SKM-1 treated with dmso at 0.1 percent for 144 hours (cell line): ENCODE measurements around the gene CAPN15.

ENCODE experiments used
- DNase-seq: peaks from one replicate; lab custom pipeline; 2025; ENCODE audit not compliant: unreplicated experiment; lab: John Stamatoyannopoulos, UW

The CAPN15 gene

GRCh38 chr16:543301-544164, 16.0 kb downstream of the CAPN15 start:
- DNase-seq = no peak

DNA sequence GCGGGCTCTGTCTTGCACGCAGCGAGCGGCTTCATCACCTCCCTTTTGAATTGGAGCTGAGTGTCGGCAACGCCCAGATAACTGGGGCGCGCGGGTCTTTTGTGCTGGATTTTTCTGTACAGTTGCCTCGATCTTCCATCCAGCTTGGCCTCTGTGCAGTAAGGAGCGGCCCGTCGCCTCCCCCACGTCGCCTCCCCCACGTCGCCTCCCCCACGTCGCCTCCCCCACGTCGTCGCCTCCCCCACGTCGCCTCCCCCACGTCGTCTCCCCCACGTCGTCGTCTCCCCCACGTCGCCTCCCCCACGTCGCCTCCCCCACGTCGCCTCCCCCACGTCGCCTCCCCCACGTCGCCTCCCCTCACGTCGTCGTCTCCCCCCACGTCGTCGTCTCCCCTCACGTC, 17.0 kb downstream of the CAPN15 start:
- DNase-seq = no peak

DNA sequence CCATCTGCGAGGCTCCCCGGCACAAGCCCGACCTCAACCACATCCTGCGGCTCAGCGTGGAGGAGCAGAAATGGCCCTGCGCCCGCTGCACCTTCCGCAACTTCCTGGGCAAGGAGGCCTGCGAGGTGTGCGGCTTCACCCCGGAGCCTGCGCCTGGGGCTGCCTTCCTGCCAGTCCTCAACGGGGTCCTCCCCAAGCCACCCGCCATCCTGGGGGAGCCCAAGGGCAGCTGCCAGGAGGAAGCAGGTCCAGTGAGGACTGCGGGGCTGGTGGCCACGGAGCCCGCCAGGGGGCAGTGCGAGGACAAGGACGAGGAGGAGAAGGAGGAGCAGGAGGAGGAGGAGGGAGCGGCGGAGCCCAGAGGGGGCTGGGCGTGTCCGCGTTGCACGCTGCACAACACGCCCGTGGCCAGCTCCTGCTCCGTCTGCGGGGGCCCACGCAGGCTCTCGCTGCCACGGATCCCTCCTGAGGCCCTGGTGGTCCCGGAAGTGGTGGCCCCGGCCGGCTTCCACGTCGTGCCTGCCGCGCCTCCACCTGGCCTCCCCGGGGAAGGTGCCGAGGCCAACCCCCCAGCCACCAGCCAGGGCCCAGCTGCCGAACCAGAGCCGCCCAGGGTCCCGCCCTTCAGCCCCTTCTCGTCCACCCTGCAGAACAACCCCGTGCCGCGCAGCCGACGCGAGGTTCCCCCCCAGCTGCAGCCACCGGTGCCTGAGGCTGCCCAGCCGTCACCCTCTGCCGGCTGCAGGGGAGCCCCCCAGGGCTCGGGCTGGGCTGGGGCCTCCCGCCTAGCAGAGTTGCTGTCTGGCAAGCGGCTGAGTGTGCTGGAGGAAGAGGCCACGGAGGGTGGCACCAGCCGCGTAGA, 19.6 kb downstream of the CAPN15 start:
- no peak for DNase-seq

DNA sequence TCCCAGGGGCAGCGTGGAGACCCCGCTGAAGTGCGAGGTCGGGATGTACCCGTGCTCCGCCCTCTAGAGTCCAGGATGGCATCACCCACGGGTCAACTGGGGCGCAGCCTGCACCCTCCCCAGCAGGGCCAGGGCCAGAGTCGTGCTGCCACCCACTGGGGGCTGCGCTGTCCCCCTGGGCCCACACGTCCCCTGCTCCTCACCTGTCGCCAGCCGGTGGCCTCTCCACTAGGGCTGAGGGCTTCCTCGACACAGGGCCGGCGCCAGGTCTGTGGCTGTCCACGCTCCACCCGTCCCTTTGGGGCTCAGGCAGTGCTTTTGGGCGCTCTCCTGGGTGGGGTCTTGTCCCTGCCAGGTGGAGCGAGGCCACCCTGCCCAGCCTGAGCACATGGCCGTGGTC, 21.1 kb downstream of the CAPN15 start:
- DNase-seq = no peak

DNA sequence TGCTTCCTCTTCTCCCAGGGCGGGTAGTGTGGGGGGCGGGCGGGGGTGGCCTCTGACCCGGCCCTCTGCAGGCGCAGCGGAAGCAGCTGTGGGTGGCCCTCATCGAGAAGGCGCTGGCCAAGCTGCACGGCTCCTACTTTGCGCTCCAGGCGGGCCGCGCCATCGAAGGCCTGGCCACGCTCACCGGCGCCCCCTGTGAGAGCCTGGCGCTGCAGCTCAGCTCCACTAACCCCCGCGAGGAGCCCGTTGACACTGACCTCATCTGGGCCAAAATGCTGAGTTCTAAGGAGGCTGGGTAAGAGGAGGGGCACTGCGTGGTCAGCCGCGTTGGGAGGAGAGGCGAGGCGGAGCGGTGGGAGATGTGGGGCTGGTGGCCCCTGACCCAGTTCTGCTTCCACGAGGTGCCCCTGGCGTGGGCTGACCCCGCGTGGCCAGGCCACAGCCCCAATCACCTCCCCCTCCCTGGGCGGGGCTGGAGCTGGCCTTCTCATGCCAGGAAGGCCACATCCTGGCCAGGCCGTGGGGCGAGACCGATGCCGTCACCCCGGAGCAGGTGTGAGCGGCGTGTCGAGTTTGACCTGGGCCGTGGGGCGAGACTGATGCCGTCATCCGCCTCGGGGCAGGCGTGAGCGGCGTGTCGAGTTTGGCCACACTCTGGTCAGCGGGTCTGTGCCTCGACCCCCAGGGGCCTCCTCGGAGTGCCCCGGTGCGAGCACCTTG, 22.2 kb downstream of the CAPN15 start:
- no peak for DNase-seq

- no peak for DNase-seq
These were observed 23.7 kb downstream of the CAPN15 start for GRCh38 chr16:551210-551609.

- no peak for DNase-seq
These were observed 24.7 kb downstream of the CAPN15 start for GRCh38 chr16:552171-552570.

DNA sequence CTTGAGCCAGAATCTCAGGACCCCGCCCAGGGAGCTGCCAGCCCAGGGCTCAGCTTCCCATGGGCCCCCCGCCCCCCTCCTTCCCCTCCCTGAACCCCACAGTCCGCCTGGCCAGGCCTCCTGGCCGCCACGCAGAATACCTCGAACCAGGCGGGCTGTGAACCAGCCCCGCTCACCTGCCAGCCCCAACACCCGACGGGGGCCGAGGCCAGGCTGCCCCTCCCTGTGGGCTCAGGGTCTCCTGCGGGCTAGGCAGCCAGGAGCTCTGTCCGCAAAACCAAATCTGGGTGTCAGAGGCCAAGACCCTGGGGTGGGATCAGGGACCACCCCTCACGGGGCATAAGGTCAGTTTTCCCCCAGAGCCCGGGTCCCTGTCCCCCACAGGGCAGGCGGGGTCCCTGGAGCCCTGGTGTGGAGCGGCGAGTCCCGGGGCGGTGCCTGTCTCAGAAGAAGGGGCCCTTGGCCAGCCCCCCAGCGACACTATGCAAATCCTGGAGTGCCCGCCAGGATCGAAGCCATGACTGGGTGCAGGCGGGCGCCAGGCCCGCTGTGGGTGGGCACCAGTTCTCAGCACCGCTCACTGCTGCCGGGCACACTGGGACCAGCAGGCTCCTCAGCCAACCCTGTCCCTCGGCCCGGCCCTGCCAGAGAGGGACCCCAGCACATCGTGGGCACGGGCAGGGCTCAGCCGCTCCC, 26.2 kb downstream of the CAPN15 start:
- no peak for DNase-seq

DNA sequence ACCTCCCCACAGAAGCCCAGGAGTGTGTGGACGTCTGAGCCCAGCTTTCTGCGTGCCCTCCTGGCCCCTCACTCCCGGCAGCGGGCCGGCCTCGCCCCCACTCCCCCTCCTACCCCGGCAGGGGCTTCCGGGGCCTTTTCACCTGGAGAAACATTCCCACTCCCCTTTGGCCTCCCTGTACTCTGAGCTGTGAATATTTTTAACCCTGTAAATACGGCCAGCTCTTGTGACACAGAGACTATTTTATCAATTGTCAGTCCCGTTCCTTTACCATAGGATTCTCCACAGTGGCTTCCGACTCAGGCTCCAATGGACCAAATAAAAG, 26.7 kb downstream of the CAPN15 start:
- DNase-seq = no peak

DNA sequence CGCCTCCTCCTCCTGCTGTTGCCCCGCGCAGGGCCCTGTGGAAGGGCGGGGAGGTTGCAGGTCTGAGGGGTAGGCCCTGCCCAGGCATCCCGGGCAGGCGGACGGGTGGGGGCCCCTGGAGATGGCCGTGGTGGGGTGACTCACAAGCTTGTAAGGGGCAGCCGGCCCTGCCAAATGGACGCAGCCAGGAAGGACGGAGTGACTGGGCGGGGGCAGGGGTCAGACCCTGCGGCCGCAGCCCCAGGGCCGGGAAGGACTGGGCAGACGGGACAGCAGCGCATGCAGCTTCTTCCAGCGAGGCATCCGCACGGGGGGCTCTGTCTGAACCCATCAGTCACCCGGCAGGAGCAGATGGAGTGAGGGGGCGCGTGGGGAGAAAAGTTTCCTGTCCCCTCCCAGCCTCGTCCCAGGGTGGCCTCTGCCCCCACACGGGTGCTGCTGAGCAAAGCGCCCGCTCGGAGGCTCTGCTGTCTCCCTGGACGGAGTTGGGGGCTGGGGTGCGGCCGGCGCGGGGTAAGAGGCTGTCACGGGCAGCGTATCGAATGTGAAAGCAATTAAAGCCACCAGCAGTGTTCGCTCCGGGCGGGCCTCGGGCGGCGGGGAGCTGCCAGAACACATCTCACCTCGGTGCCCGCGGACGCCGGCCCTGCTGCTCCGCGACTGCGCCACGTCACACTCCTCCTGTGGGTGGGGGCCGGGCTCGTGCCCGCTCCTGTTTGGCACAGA, 27.3 kb downstream of the CAPN15 start:
- DNase-seq = no peak

DNA sequence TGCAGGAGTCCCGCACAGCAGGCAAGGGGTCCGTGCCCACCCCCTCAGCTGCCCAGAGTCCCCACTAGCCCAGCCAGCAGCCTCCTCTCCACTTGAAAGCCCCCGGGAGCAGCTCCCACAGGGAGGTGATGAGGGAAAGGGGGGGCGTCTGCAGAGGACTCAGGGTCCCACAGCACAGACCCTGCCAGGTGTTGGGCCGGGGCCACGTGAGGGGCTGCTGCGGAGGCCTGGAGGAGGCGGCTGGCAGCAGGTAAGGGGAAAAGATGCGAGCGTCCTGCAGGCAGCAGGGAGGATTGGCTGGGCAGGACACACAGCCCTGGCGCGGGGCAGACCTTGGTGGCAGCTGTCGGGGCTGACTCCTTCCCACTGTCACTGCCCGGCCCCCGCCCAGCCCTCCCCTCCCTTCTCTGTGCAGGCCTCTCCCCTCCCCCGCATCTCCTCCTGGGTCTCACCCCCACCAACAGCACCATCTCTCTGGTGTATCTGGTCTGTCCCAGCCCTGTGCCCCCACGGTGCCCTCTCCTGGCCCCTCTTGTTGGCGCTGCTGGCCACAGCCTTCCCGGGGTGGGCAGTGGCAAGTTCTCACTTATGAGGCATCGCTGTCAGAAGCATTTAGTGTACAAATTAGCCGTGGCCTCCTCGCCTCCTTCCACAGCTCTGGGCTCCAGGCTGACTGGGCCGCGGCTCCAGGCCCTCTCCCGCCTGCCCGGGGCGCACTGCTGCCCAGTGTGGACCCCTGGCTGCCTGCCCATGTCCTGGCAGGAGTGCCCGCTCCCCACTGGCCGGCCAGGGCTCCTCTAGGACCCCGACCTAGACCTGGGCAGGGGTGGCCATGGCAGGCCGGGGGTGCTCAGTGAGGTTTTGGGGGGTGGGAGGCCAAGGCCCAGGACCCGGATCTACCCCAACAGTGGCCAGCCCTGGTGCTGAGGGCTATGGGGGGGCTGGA, 28.3 kb downstream of the CAPN15 start:
- no peak for DNase-seq

GRCh38 chr16:556474-557173, 29.1 kb downstream of the CAPN15 start:
- DNase-seq = no peak

DNA sequence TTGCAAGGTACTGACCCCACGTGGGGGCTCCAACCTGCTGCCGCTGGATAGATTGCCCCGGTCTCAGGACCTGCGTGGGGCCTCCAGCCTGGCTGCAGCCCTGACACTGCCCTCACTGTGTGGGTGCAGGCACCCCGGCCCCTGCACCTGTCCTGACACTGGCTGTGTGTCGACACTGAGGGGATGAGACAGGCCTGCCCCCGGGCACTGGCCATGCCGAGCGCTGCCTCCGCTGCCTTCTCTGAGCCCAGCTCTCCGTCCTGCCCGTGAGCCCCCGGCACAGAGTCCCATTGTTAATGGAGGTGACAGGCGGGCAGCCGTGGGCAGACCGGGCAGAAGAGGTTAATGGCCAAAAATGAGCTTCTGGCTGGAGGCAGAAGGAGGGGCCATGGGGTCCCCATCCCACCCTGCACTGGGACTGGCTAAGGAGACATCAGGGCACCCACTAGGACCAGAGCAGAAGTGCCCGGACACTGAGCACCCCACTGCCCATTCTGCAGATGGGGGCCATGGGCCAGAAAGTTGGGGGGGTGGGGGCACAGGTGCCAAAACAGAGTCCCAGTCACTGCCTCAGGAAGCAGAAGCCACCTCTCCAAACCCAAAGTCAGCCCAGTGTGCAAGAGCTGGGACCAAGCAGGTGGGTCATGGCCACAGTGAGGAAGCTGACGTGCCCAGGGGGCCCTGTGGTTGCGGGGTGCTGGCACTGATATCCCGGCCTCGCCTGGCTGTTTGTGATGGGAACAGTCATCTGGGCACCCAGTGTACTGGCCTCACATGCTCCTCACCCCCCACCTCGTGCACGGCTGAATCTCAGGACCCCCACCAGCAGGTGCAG, 30.2 kb downstream of the CAPN15 start:
- DNase-seq = no peak

- DNase-seq = no peak
These were observed 30.9 kb downstream of the CAPN15 start for GRCh38 chr16:558298-559020.

DNA sequence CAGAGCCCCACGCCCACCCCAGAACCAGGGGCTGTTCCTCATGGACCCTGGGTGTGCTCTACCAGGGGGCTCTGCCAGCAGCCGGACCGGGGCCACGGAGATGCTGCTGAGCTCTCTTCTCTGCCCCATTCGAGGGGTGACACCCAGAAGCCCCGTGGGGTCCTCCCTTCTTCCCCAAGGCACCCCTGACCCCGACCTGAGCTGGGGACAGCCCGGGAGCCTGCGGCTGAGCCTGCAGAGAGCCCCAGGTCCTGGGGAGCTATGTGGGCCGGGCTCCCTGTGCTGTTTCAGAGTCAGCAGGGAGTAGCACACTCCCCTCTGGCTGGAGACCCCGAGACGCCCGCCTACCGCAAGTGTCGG, 31.5 kb downstream of the CAPN15 start:
- no peak for DNase-seq

DNA sequence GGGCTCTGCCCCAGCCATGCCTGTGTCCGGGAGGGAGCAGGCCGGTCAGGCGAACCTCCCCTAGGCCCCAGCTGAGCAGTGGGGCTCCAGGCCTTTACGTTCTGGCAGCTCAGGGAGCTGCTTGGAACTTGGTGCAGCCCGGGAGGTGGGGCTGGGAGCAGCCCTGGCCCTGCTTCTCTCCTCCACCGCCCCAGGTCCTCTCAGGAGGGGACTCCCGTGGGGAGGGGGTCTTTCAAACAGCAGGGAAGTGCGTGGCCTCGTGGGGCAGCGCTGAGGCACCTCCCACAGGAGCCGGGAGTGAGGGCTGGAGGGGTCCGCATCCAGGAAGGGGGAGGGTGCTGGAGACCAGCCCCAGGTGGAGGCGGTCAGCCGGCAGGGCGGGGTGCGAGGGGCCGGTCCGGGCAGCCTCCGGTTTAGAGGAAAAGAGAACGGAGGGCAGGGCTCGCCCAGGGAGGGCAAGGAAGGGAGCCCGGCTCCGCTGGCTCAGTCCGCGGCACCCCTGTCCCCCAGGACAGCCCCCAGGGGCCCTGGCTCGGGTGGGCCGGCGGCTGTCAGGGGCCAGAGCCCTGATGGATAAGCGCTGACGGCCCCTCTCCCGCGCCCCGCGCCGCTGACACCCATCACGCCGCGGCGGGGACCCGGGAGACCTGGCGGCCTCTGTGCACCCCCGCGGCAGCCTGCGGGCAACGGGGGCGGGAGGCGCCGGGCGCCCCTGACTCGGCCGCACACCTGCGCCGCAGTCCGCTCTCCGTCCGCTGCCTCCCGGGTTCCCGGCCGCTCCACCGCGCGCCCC, 32.1 kb downstream of the CAPN15 start:
- no peak for DNase-seq
